ENCODE data around the gene HLX. TPM values are rescaled to one million over a fixed set of nuclear protein-coding genes. Genes with fewer than 3 reads are reported as not detected.

HLX gene
- total and polyA plus RNA-seq, 4 donors = 3.1 to 21.6 (median 8.5) TPM

- Histone ChIP-seq H3K27ac (ENCODE audit: low read depth in 1 of 2, low read length in 2 of 2) (no peak overlapping the region), H3K4me3 (ENCODE audit: low read length in 2 of 2) (no peak overlapping the region), H3K4me1 (ENCODE audit: control insufficient read depth in 1 of 2, insufficient read depth in 2 of 2, low read length in 2 of 2) (no peaks in the 10 kb centered on the region), H3K27me3 (ENCODE audit: control insufficient read depth in 1 of 2, insufficient read depth in 2 of 2, low read length in 1 of 2) (no peaks in the 10 kb centered on the region), H3K9me3 (ENCODE audit: control insufficient read depth, low read length) (no peaks in the 10 kb centered on the region), H3K36me3 (ENCODE audit: control insufficient read depth in 1 of 2, insufficient read depth in 2 of 2, low read length in 1 of 2) (no peaks in the 10 kb centered on the region)
- DNase-seq (no peak), ATAC-seq (ENCODE audit: low FRiP score) (no peak)
- intact Hi-C loops (cut with DNase I) = loop anchor here (5.0 to 10.0 kb wide), 3 partner anchors 330 to 1583 kb away; no protein-coding TSS in a partner anchor
Observed at GRCh38 chr1:220872296-220872695, 6.9 kb upstream of the HLX start.

GRCh38 chr1:220873087-220873486 is 6.2 kb upstream of the HLX start:
- no peak for DNase-seq
- WGBS, 2 donors = 73 to 87% methylated on average over 2 of the region's 2 CpGs
- Histone ChIP-seq H3K9me3 (ENCODE audit: control insufficient read depth, low read length) (no peaks in the 10 kb centered on the region), H3K4me3 (ENCODE audit: low read length in 2 of 2) (no peak overlapping the region), H3K4me1 (ENCODE audit: control insufficient read depth in 1 of 2, insufficient read depth in 2 of 2, low read length in 2 of 2) (no peaks in the 10 kb centered on the region), H3K27me3 (ENCODE audit: control insufficient read depth in 1 of 2, insufficient read depth in 2 of 2, low read length in 1 of 2) (no peaks in the 10 kb centered on the region), H3K36me3 (ENCODE audit: control insufficient read depth in 1 of 2, insufficient read depth in 2 of 2, low read length in 1 of 2) (no peaks in the 10 kb centered on the region), H3K27ac (ENCODE audit: low read depth in 1 of 2, low read length in 2 of 2) (no peak overlapping the region)
- intact Hi-C loops (cut with DNase I) = loop anchor here (5.0 to 10.0 kb wide), 3 partner anchors 329 to 1582 kb away; no protein-coding TSS in a partner anchor
- ATAC-seq (ENCODE audit: low FRiP score) = no peak

- H3K4me1 ChIP-seq (ENCODE audit: control insufficient read depth in 1 of 2, insufficient read depth in 2 of 2, low read length in 2 of 2) = no peaks in the 10 kb centered on the region
- no peak overlapping the region for H3K4me3 ChIP-seq (ENCODE audit: low read length in 2 of 2)
- no peaks in the 10 kb centered on the region for H3K36me3 ChIP-seq (ENCODE audit: control insufficient read depth in 1 of 2, insufficient read depth in 2 of 2, low read length in 1 of 2)
- H3K9me3 ChIP-seq (ENCODE audit: control insufficient read depth, low read length) = no peaks in the 10 kb centered on the region
- ATAC-seq (ENCODE audit: low FRiP score) (peak; percentile 56), DNase-seq (no peak)
- no peak overlapping the region for H3K27ac ChIP-seq (ENCODE audit: low read depth in 1 of 2, low read length in 2 of 2)
- intact Hi-C loops (cut with DNase I) = loop anchor here (5.0 to 10.0 kb wide), 3 partner anchors 328 to 1581 kb away; no protein-coding TSS in a partner anchor
- WGBS, 2 donors = 26 to 31% methylated on average over 8 of the region's 8 CpGs
- no peaks in the 10 kb centered on the region for H3K27me3 ChIP-seq (ENCODE audit: control insufficient read depth in 1 of 2, insufficient read depth in 2 of 2, low read length in 1 of 2)
Observed at GRCh38 chr1:220873868-220874655, 5.2 kb upstream of the HLX start.

GRCh38 chr1:220875260-220875659 is 4.0 kb upstream of the HLX start:
- Histone ChIP-seq H3K4me3 (ENCODE audit: low read length in 2 of 2) (no peak overlapping the region), H3K27me3 (ENCODE audit: control insufficient read depth in 1 of 2, insufficient read depth in 2 of 2, low read length in 1 of 2) (no peaks in the 10 kb centered on the region), H3K9me3 (ENCODE audit: control insufficient read depth, low read length) (no peaks in the 10 kb centered on the region), H3K27ac (ENCODE audit: low read depth in 1 of 2, low read length in 2 of 2) (no peak overlapping the region), H3K4me1 (ENCODE audit: control insufficient read depth in 1 of 2, insufficient read depth in 2 of 2, low read length in 2 of 2) (no peaks in the 10 kb centered on the region), H3K36me3 (ENCODE audit: control insufficient read depth in 1 of 2, insufficient read depth in 2 of 2, low read length in 1 of 2) (no peaks in the 10 kb centered on the region)
- no peak for ATAC-seq (ENCODE audit: low FRiP score)
- DNase-seq = no peak
- 94 to 96% methylated on average over 1 of the region's 1 CpG for WGBS, 2 donors
- intact Hi-C loops (cut with DNase I) = loop anchor here (5.0 to 10.0 kb wide), 4 partner anchors 68 to 1580 kb away; no protein-coding TSS in a partner anchor

- no peaks in the 10 kb centered on the region for H3K4me1 ChIP-seq (ENCODE audit: control insufficient read depth in 1 of 2, insufficient read depth in 2 of 2, low read length in 2 of 2)
- WGBS, 2 donors = 54 to 70% methylated on average over 54 of the region's 54 CpGs
Observed at GRCh38 chr1:220876511-220877376, 2.5 kb upstream of the HLX start.

GRCh38 chr1:220877377-220878095 is 1.7 kb upstream of the HLX start:
- no peak for DNase-seq
- H3K4me1 ChIP-seq (ENCODE audit: control insufficient read depth in 1 of 2, insufficient read depth in 2 of 2, low read length in 2 of 2) = no peaks in the 10 kb centered on the region
- 60 to 76% methylated on average over 26 of the region's 26 CpGs for WGBS, 2 donors
- H3K4me3 ChIP-seq (ENCODE audit: low read length in 2 of 2) = no peak overlapping the region
- ATAC-seq (ENCODE audit: low FRiP score) = no peak
- intact Hi-C loops (cut with DNase I) = loop anchor here (5.0 to 10.0 kb wide), 4 partner anchors 70 to 1577 kb away; no protein-coding TSS in a partner anchor
- no peaks in the 10 kb centered on the region for H3K27me3 ChIP-seq (ENCODE audit: control insufficient read depth in 1 of 2, insufficient read depth in 2 of 2, low read length in 1 of 2)
- H3K27ac ChIP-seq (ENCODE audit: low read depth in 1 of 2, low read length in 2 of 2) = no peak overlapping the region
- H3K9me3 ChIP-seq (ENCODE audit: control insufficient read depth, low read length) = no peaks in the 10 kb centered on the region
- no peaks in the 10 kb centered on the region for H3K36me3 ChIP-seq (ENCODE audit: control insufficient read depth in 1 of 2, insufficient read depth in 2 of 2, low read length in 1 of 2)

More at GRCh38 chr1:220876511-220877376, 2.5 kb upstream of the HLX start:
- DNase-seq (peak in 1 of 2 donors; percentile 76), ATAC-seq (ENCODE audit: low FRiP score) (no peak)
- H3K9me3 ChIP-seq (ENCODE audit: control insufficient read depth, low read length) = no peaks in the 10 kb centered on the region
- no peaks in the 10 kb centered on the region for H3K36me3 ChIP-seq (ENCODE audit: control insufficient read depth in 1 of 2, insufficient read depth in 2 of 2, low read length in 1 of 2)
- no peaks in the 10 kb centered on the region for H3K27me3 ChIP-seq (ENCODE audit: control insufficient read depth in 1 of 2, insufficient read depth in 2 of 2, low read length in 1 of 2)
- H3K27ac ChIP-seq (ENCODE audit: low read depth in 1 of 2, low read length in 2 of 2) = no peak overlapping the region
- no peak overlapping the region for H3K4me3 ChIP-seq (ENCODE audit: low read length in 2 of 2)
- intact Hi-C loops (cut with DNase I) = loop anchor here (5.0 to 10.0 kb wide), 4 partner anchors 69 to 1578 kb away; no protein-coding TSS in a partner anchor

- DNase-seq (peak in 1 of 2 donors; percentile 79), ATAC-seq (ENCODE audit: low FRiP score) (peak; percentile 0)
- Histone ChIP-seq H3K4me3 (ENCODE audit: low read length in 2 of 2) (peak overlapping the region; percentile 23 to 84), H3K36me3 (ENCODE audit: control insufficient read depth in 1 of 2, insufficient read depth in 2 of 2, low read length in 1 of 2) (no peaks in the 10 kb centered on the region), H3K27ac (ENCODE audit: low read depth in 1 of 2, low read length in 2 of 2) (no peak overlapping the region), H3K9me3 (ENCODE audit: control insufficient read depth, low read length) (no peaks in the 10 kb centered on the region), H3K27me3 (ENCODE audit: control insufficient read depth in 1 of 2, insufficient read depth in 2 of 2, low read length in 1 of 2) (no peaks in the 10 kb centered on the region), H3K4me1 (ENCODE audit: control insufficient read depth in 1 of 2, insufficient read depth in 2 of 2, low read length in 2 of 2) (no peaks in the 10 kb centered on the region)
- intact Hi-C loops (cut with DNase I) = loop anchor here (5.0 to 10.0 kb wide), 4 partner anchors 71 to 1576 kb away; no protein-coding TSS in a partner anchor
- WGBS, 2 donors = 22 to 27% methylated on average over 42 of the region's 42 CpGs
Observed at GRCh38 chr1:220878191-220879075, 810 bp upstream of the HLX start.
